Measurements from ENCODE around the gene BOD1L2. TPM values are rescaled to one million over a fixed set of nuclear protein-coding genes. Genes with fewer than 3 reads are reported as not detected.

Gene BOD1L2
- total RNA-seq, 3 donors from 2014 or later: not detected

- no peaks in the 10 kb centered on the region for H3K36me3 ChIP-seq (ENCODE audit: low read depth)
- no peak for TF ChIP-seq CTCF (IDR thresholded peaks at IDR 0.05)
- H3K4me1 ChIP-seq (ENCODE audit: low read depth): no peaks in the 10 kb centered on the region
- ATAC-seq: no peak
- H3K9me3 ChIP-seq: no peaks in the 10 kb centered on the region
- no peak for DNase-seq
- intact Hi-C loops (cut with DNase I, micrococcal nuclease): no loop called here
- H3K4me3 ChIP-seq: no peak overlapping the region
Observed at GRCh38 chr18:57195341-57195740, 48.5 kb downstream of the BOD1L2 start.

- TF ChIP-seq CTCF (IDR thresholded peaks at IDR 0.05): no peak
- ATAC-seq (no peak), DNase-seq (no peak)
- H3K9me3 ChIP-seq: no peaks in the 10 kb centered on the region
- no peaks in the 10 kb centered on the region for H3K36me3 ChIP-seq (ENCODE audit: low read depth)
- H3K4me1 ChIP-seq (ENCODE audit: low read depth): no peaks in the 10 kb centered on the region
- no peak overlapping the region for H3K4me3 ChIP-seq
- intact Hi-C loops (cut with DNase I, micrococcal nuclease): no loop called here
Observed at GRCh38 chr18:57197261-57197660, 50.4 kb downstream of the BOD1L2 start.

- no peak for DNase-seq
- ATAC-seq: no peak
- Histone ChIP-seq H3K4me1 (ENCODE audit: low read depth) (no peaks in the 10 kb centered on the region), H3K9me3 (no peaks in the 10 kb centered on the region), H3K36me3 (ENCODE audit: low read depth) (no peaks in the 10 kb centered on the region), H3K4me3 (no peak overlapping the region)
- intact Hi-C loops (cut with DNase I, micrococcal nuclease): no loop called here
- TF ChIP-seq CTCF (IDR thresholded peaks at IDR 0.05): no peak
Observed at GRCh38 chr18:57198073-57198472, 51.2 kb downstream of the BOD1L2 start.

Other genes with a start within 250 kb of the BOD1L2 start
- 1 to 10 TPM in 1 of 3 donors, under 1 TPM in 1, not detected in 1; 0.02 to 2.0 TPM for gene ST8SIA3, start 205.5 kb downstream of the BOD1L2 start, total RNA-seq

Measured in mucosa of descending colon (tissue), 3 donors.